ENCODE results near the gene APOF. TPM values are rescaled to one million over a fixed set of nuclear protein-coding genes. Genes with fewer than 3 reads are reported as not detected.

APOF gene
- total and polyA plus RNA-seq, 4 donors: 0.50 TPM; not detected in 3

DNA sequence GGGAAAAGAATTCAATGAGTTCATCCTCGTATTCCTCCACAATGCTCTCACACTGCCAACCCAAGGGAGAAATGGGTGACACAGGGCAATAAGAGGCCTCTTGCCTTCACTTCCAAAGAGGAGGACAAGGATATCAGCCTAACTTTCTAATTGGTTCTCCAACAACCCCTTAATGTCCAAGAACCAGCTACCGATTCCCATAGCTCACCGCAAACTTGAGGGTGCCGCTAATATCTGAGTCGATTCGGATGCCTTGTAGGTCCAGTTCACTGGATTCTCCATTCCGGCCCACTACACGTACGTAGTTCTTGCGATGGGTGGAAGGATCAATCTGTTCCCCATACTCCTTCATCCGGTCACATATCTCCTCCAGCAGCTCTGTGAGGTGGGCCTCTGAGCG lies 51.7 kb downstream of the APOF start:
- H3K4me3 ChIP-seq (ENCODE audit: low read length in 2 of 2): no peak overlapping the region
- WGBS, 2 donors: 91 to 92% methylated on average over 12 of the region's 12 CpGs
- intact Hi-C loops (cut with DNase I): loop anchor here in 1 of 2 donors (10.0 kb wide), 1 partner anchor 154 kb away; the partner anchor contains the start of gene SPRYD4

More for the DNA sequence above, 51.7 kb downstream of the APOF start:
- no peak for ATAC-seq (ENCODE audit: low FRiP score)
- Histone ChIP-seq H3K9me3 (ENCODE audit: control insufficient read depth, low read length) (no peaks in the 10 kb centered on the region), H3K4me1 (ENCODE audit: control insufficient read depth in 1 of 2, insufficient read depth in 2 of 2, low read length in 2 of 2) (no peaks in the 10 kb centered on the region), H3K36me3 (ENCODE audit: control insufficient read depth in 1 of 2, insufficient read depth in 2 of 2, low read length in 1 of 2) (peaks cover 2 to 4% of the 10 kb centered on the region in 2 donors), H3K27ac (ENCODE audit: low read depth in 1 of 2, low read length in 2 of 2) (no peak overlapping the region), H3K27me3 (ENCODE audit: control insufficient read depth in 1 of 2, insufficient read depth in 2 of 2, low read length in 1 of 2) (no peaks in the 10 kb centered on the region)
- DNase-seq: no peak

Other genes with a start within 250 kb of the APOF start
- 1,000 to 10,000 TPM; 2,225 to 2,370 TPM for gene RPL41, start 246.2 kb downstream of the APOF start, total RNA-seq
- gene RPL41, start 246.2 kb downstream of the APOF start, polyA plus RNA-seq: 1,000 to 10,000 TPM; 5,850 to 7,278 TPM
- gene ZC3H10, start 244.6 kb downstream of the APOF start, total RNA-seq: 1 to 10 TPM; 8.9 to 9.6 TPM
- gene ZC3H10, start 244.6 kb downstream of the APOF start, polyA plus RNA-seq: 1 to 10 TPM; 1.8 to 3.1 TPM
- gene ESYT1, start 234.6 kb downstream of the APOF start, total RNA-seq: 100 to 1,000 TPM; 103 to 106 TPM
- 10 to 100 TPM; 27.0 to 54.6 TPM for gene ESYT1, start 234.6 kb downstream of the APOF start, polyA plus RNA-seq
- gene MYL6B, start 210.3 kb downstream of the APOF start, total RNA-seq: 10 to 100 TPM; 30.2 to 34.2 TPM
- gene MYL6B, start 210.3 kb downstream of the APOF start, polyA plus RNA-seq: 100 to 1,000 TPM in 1 of 2 donors, 10 to 100 TPM in 1; 66.6 to 101 TPM
- 1,000 to 10,000 TPM; 1,811 to 3,292 TPM for gene MYL6, start 204.5 kb downstream of the APOF start, total RNA-seq
- 1,000 to 10,000 TPM; 5,914 to 7,311 TPM for gene MYL6, start 204.5 kb downstream of the APOF start, polyA plus RNA-seq
- gene SMARCC2, start 173.4 kb downstream of the APOF start, total RNA-seq: 100 to 1,000 TPM; 118 to 140 TPM
- gene SMARCC2, start 173.4 kb downstream of the APOF start, polyA plus RNA-seq: 10 to 100 TPM; 45.0 to 56.2 TPM
- gene RNF41, start 140.9 kb downstream of the APOF start, total RNA-seq: 10 to 100 TPM; 50.9 to 61.4 TPM
- 10 to 100 TPM; 32.9 to 39.3 TPM for gene RNF41, start 140.9 kb downstream of the APOF start, polyA plus RNA-seq
- 10 to 100 TPM; 18.6 to 19.7 TPM for gene NABP2, start 138.5 kb downstream of the APOF start, total RNA-seq
- gene NABP2, start 138.5 kb downstream of the APOF start, polyA plus RNA-seq: 10 to 100 TPM; 25.7 to 28.6 TPM
- gene SLC39A5, start 132.8 kb downstream of the APOF start, total RNA-seq: not detected
- 10 to 100 TPM in 1 of 2 donors, 1 to 10 TPM in 1; 1.1 to 21.4 TPM for gene SLC39A5, start 132.8 kb downstream of the APOF start, polyA plus RNA-seq
- gene ANKRD52, start 104.5 kb downstream of the APOF start, total RNA-seq: 10 to 100 TPM; 30.5 to 37.9 TPM
- 1 to 10 TPM; 4.4 to 9.3 TPM for gene ANKRD52, start 104.5 kb downstream of the APOF start, polyA plus RNA-seq
- 10 to 100 TPM; 11.1 to 11.2 TPM for gene COQ10A, start 95.9 kb downstream of the APOF start, total RNA-seq
- gene COQ10A, start 95.9 kb downstream of the APOF start, polyA plus RNA-seq: 10 to 100 TPM; 11.9 to 18.9 TPM
- 100 to 1,000 TPM; 103 to 104 TPM for gene CS, start 62.5 kb downstream of the APOF start, total RNA-seq
- 10 to 100 TPM; 49.5 to 56.3 TPM for gene CS, start 62.5 kb downstream of the APOF start, polyA plus RNA-seq
- gene CNPY2, start 46.9 kb downstream of the APOF start, total RNA-seq: 10 to 100 TPM; 72.2 to 92.0 TPM
- 100 to 1,000 TPM in 1 of 2 donors, 10 to 100 TPM in 1; 96.2 to 149 TPM for gene CNPY2, start 46.9 kb downstream of the APOF start, polyA plus RNA-seq
- gene PAN2, start 28.9 kb downstream of the APOF start, total RNA-seq: 10 to 100 TPM; 40.1 to 83.5 TPM
- 10 to 100 TPM in 1 of 2 donors, 1 to 10 TPM in 1; 6.1 to 73.2 TPM for gene PAN2, start 28.9 kb downstream of the APOF start, polyA plus RNA-seq
- gene IL23A, start 24.0 kb downstream of the APOF start, total RNA-seq: under 1 TPM in 1 of 2 donors, not detected in 1; 0.52 TPM
- gene IL23A, start 24.0 kb downstream of the APOF start, polyA plus RNA-seq: not detected
- 100 to 1,000 TPM; 129 to 191 TPM for gene STAT2, start 2.8 kb downstream of the APOF start, total RNA-seq
- 100 to 1,000 TPM in 1 of 2 donors, 10 to 100 TPM in 1; 20.0 to 111 TPM for gene STAT2, start 2.8 kb downstream of the APOF start, polyA plus RNA-seq
- 1 to 10 TPM; 4.0 to 5.9 TPM for gene TIMELESS, start 86.6 kb upstream of the APOF start, total RNA-seq
- gene TIMELESS, start 86.6 kb upstream of the APOF start, polyA plus RNA-seq: 1 to 10 TPM; 1.8 to 4.6 TPM
- gene MIP, start 91.8 kb upstream of the APOF start, total RNA-seq: not detected
- gene MIP, start 91.8 kb upstream of the APOF start, polyA plus RNA-seq: not detected
- gene SPRYD4, start 105.7 kb upstream of the APOF start, total RNA-seq: 1 to 10 TPM; 2.1 to 3.6 TPM
- 1 to 10 TPM; 1.6 to 1.8 TPM for gene SPRYD4, start 105.7 kb upstream of the APOF start, polyA plus RNA-seq
- gene GLS2, start 125.3 kb upstream of the APOF start, total RNA-seq: 1 to 10 TPM in 1 of 2 donors, under 1 TPM in 1; 0.58 to 1.5 TPM
- gene GLS2, start 125.3 kb upstream of the APOF start, polyA plus RNA-seq: 1 to 10 TPM; 1.0 to 1.4 TPM
- gene RBMS2, start 159.0 kb upstream of the APOF start, total RNA-seq: 10 to 100 TPM; 67.4 to 72.0 TPM
- 10 to 100 TPM; 12.5 to 18.2 TPM for gene RBMS2, start 159.0 kb upstream of the APOF start, polyA plus RNA-seq